HG03066 (cell line): ENCODE data around the gene CAVIN3.

Experiments used
- ATAC-seq: cut with Tn5 transposase; IDR thresholded peaks from one replicate; pipeline ENCODE4 v1.9.1; 2021; ENCODE audit warnings: low read depth; ENCODE audit not compliant: unreplicated experiment

The CAVIN3 gene

GRCh38 chr11:6320411-6321155 lies at the start of gene CAVIN3:
TSS of gene CAVIN3 (minus strand) at chr11:6320501. CDS start at chr11:6320476, 25 bp downstream.
- peak; percentile 44 for ATAC-seq

GRCh38 chr11:6365659-6366058 lies 45.4 kb upstream of the CAVIN3 start:
- no peak for ATAC-seq

GRCh38 chr11:6362873-6363678 lies 42.8 kb upstream of the CAVIN3 start:
- ATAC-seq = peak; percentile 86

GRCh38 chr11:6362185-6362872 lies 42.0 kb upstream of the CAVIN3 start:
- ATAC-seq = no peak

- ATAC-seq = no peak
These were observed 39.9 kb upstream of the CAVIN3 start for GRCh38 chr11:6360183-6360582.

GRCh38 chr11:6357222-6357621 lies 36.9 kb upstream of the CAVIN3 start:
- no peak for ATAC-seq

GRCh38 chr11:6356503-6357055 lies 36.3 kb upstream of the CAVIN3 start:
- no peak for ATAC-seq

- ATAC-seq = no peak
These were observed 34.6 kb upstream of the CAVIN3 start for GRCh38 chr11:6354651-6355485.

GRCh38 chr11:6353367-6353987 lies 33.2 kb upstream of the CAVIN3 start:
- ATAC-seq = peak; percentile 87

GRCh38 chr11:6351782-6352382 lies 31.6 kb upstream of the CAVIN3 start:
- ATAC-seq = no peak

- ATAC-seq = no peak
These were observed 30.2 kb upstream of the CAVIN3 start for GRCh38 chr11:6350486-6350885.

- no peak for ATAC-seq
These were observed 29.7 kb upstream of the CAVIN3 start for GRCh38 chr11:6350043-6350442.

- ATAC-seq = no peak
These were observed 25.1 kb upstream of the CAVIN3 start for GRCh38 chr11:6345366-6345765.

- ATAC-seq = no peak
These were observed 16.0 kb upstream of the CAVIN3 start for GRCh38 chr11:6336293-6336692.

- no peak for ATAC-seq
These were observed 14.5 kb upstream of the CAVIN3 start for GRCh38 chr11:6334806-6335205.

- ATAC-seq = no peak
These were observed 12.8 kb upstream of the CAVIN3 start for GRCh38 chr11:6333095-6333494.

- no peak for ATAC-seq
These were observed 11.8 kb upstream of the CAVIN3 start for GRCh38 chr11:6332066-6332465.

- no peak for ATAC-seq
These were observed 8.0 kb upstream of the CAVIN3 start for GRCh38 chr11:6328321-6328720.

GRCh38 chr11:6327806-6328205 lies 7.5 kb upstream of the CAVIN3 start:
- no peak for ATAC-seq
